Muscle layer of colon (tissue), 2 donors: Measurements from ENCODE around the gene VMP1.
A peak's percentile ranks its signal among the peaks of the same experiment; 100 is the strongest.

Source experiments
- H3K27ac ChIP-seq: one replicate; pipeline ENCODE4 v1.7.0; 2013; ENCODE audit warnings: low read depth, mild to moderate bottlenecking, low read length, moderate library complexity
- H3K27me3 ChIP-seq, 2 donors: one replicate each; pipeline ENCODE4 v1.7.0; 2013; ENCODE audit warnings: low read length in 2 of 2, mild to moderate bottlenecking in 2 of 2; ENCODE audit not compliant: insufficient read depth in 2 of 2, control insufficient read depth in 1 of 2
- H3K36me3 ChIP-seq: one replicate; pipeline ENCODE4 v1.7.0; 2013; ENCODE audit warnings: mild to moderate bottlenecking, low read length; ENCODE audit not compliant: insufficient read depth
- H3K4me1 ChIP-seq: one replicate; pipeline ENCODE4 v1.7.0; 2013; ENCODE audit warnings: mild to moderate bottlenecking, low read length; ENCODE audit not compliant: insufficient read depth
- H3K4me3 ChIP-seq, 2 donors: one replicate each; pipeline ENCODE4 v1.7.0; 2013; ENCODE audit warnings: low read length in 2 of 2, low read depth in 1 of 2, mild to moderate bottlenecking in 1 of 2, moderate library complexity in 1 of 2
- H3K9ac ChIP-seq: one replicate; pipeline ENCODE4 v1.7.0; 2013; ENCODE audit warnings: low read length
- H3K9me3 ChIP-seq: one replicate; pipeline ENCODE4 v1.7.0; 2013; ENCODE audit warnings: mild to moderate bottlenecking, low read length
- donor health status: abdominal sarcoma.
- donor health status: Adenocarcinoma of cecum.

Gene VMP1

GRCh38 chr17:59688008-59688407, 19.4 kb upstream of the VMP1 start:
- Histone ChIP-seq H3K4me3 (no peak overlapping the region), H3K4me1 (no peaks in the 10 kb centered on the region), H3K27ac (no peak overlapping the region), H3K27me3 (no peaks in the 10 kb centered on the region), H3K36me3 (peaks cover 69% of the 10 kb centered on the region), H3K9ac (no peak overlapping the region), H3K9me3 (no peaks in the 10 kb centered on the region)

DNA sequence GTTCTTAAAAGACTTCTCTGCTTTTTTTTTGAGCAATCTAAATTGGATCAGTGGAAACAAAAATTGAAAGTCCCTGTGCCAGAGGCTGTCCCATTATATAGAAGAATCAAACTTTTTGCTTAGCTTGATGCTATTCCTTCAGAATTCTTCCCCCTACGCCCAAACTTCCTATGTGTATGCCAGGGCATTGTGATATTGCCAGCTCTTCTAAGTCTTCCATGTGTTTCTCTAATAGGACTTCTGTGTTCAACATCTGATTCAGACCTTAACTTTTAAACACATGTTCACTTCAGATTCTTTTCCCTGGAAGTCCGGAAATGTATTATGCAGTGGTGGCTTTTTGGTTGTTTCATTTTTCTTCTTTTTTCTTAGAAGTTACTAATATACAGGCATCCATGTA, 19.0 kb upstream of the VMP1 start:
- Histone ChIP-seq H3K4me1 (no peaks in the 10 kb centered on the region), H3K27ac (no peak overlapping the region), H3K9ac (no peak overlapping the region), H3K4me3 (no peak overlapping the region), H3K27me3 (no peaks in the 10 kb centered on the region), H3K36me3 (peaks cover 66% of the 10 kb centered on the region), H3K9me3 (no peaks in the 10 kb centered on the region)

- Histone ChIP-seq H3K27ac (no peak overlapping the region), H3K4me3 (no peak overlapping the region), H3K4me1 (no peaks in the 10 kb centered on the region), H3K9me3 (no peaks in the 10 kb centered on the region), H3K9ac (no peak overlapping the region), H3K27me3 (no peaks in the 10 kb centered on the region), H3K36me3 (peaks cover 70% of the 10 kb centered on the region)
Observed at GRCh38 chr17:59693582-59693981, 13.9 kb upstream of the VMP1 start.

DNA sequence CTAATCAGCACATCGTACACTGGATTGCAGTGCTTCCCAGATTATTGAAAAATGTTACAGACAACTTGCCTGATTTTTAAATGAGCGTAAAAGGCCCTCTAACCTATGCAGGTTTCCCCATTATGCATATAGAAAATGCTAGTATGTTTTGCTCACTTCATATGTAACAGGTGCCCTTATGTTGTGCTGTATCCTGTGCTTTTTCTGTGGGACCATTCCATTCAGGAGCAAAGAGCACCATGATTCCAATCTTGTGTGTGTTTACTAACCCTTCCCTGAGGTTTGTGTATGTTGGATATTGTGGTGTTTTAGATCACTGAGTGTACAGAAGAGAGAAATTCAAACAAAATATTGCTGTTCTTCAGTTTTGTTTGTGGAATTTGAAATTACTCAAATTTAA, 13.1 kb upstream of the VMP1 start:
- Histone ChIP-seq H3K27ac (no peak overlapping the region), H3K9ac (no peak overlapping the region), H3K27me3 (no peaks in the 10 kb centered on the region), H3K36me3 (peaks cover 64% of the 10 kb centered on the region), H3K4me1 (no peaks in the 10 kb centered on the region), H3K9me3 (no peaks in the 10 kb centered on the region), H3K4me3 (no peak overlapping the region)

GRCh38 chr17:59695945-59696681, 11.3 kb upstream of the VMP1 start:
- no peaks in the 10 kb centered on the region for H3K27me3 ChIP-seq
- H3K9me3 ChIP-seq: no peaks in the 10 kb centered on the region
- H3K36me3 ChIP-seq: peaks cover 46% of the 10 kb centered on the region
- H3K9ac ChIP-seq: no peak overlapping the region
- no peak overlapping the region for H3K4me3 ChIP-seq
- no peaks in the 10 kb centered on the region for H3K4me1 ChIP-seq
- H3K27ac ChIP-seq: no peak overlapping the region

- Histone ChIP-seq H3K36me3 (peaks cover 44% of the 10 kb centered on the region), H3K27ac (no peak overlapping the region), H3K4me1 (no peaks in the 10 kb centered on the region), H3K9ac (no peak overlapping the region), H3K9me3 (no peaks in the 10 kb centered on the region), H3K4me3 (no peak overlapping the region), H3K27me3 (no peaks in the 10 kb centered on the region)
Observed at GRCh38 chr17:59696682-59697277, 10.7 kb upstream of the VMP1 start.

DNA sequence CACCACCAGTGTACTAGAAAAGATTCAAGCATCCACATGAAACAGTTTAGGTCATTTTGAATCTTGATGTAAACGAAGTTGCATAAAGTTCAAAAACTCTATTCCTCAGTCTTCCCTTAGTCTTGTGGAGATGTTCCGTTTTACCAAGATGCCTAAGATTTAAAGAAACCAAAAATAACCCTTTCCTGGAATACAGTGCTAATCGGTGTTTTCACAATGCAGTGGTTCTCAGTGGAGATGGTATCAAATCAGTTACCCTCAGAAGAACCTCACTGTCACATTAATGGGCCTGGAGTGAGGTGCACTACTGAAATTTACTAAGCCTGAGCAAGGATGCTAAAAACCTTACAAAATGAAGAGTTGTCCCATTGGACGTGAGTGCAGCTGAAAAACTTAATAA, 9.3 kb upstream of the VMP1 start:
- H3K36me3 ChIP-seq: peaks cover 49% of the 10 kb centered on the region
- H3K4me1 ChIP-seq: no peaks in the 10 kb centered on the region
- no peak overlapping the region for H3K4me3 ChIP-seq
- no peak overlapping the region for H3K9ac ChIP-seq
- H3K27ac ChIP-seq: no peak overlapping the region
- H3K27me3 ChIP-seq: no peaks in the 10 kb centered on the region
- no peaks in the 10 kb centered on the region for H3K9me3 ChIP-seq

- no peak overlapping the region for H3K4me3 ChIP-seq
- no peaks in the 10 kb centered on the region for H3K9me3 ChIP-seq
- H3K9ac ChIP-seq: no peak overlapping the region
- no peaks in the 10 kb centered on the region for H3K27me3 ChIP-seq
- no peaks in the 10 kb centered on the region for H3K4me1 ChIP-seq
- H3K27ac ChIP-seq: no peak overlapping the region
- peaks cover 39% of the 10 kb centered on the region for H3K36me3 ChIP-seq
Observed at GRCh38 chr17:59699218-59699617, 8.2 kb upstream of the VMP1 start.

- Histone ChIP-seq H3K9me3 (no peaks in the 10 kb centered on the region), H3K4me1 (peaks cover under 1% of the 10 kb centered on the region), H3K27me3 (no peaks in the 10 kb centered on the region), H3K4me3 (no peak overlapping the region), H3K9ac (no peak overlapping the region), H3K36me3 (peaks cover 34% of the 10 kb centered on the region), H3K27ac (no peak overlapping the region)
Observed at GRCh38 chr17:59699786-59700185, 7.7 kb upstream of the VMP1 start.

- Histone ChIP-seq H3K4me3 (no peak overlapping the region), H3K9me3 (no peaks in the 10 kb centered on the region), H3K27me3 (no peaks in the 10 kb centered on the region), H3K4me1 (peaks cover 17% of the 10 kb centered on the region), H3K9ac (no peak overlapping the region), H3K36me3 (peaks cover 12% of the 10 kb centered on the region), H3K27ac (no peak overlapping the region)
Observed at GRCh38 chr17:59702304-59702703, 5.2 kb upstream of the VMP1 start.

- H3K4me3 ChIP-seq: peak overlapping the region; percentile 90 to 99
- H3K9ac ChIP-seq: peak overlapping the region; percentile 96
- H3K9me3 ChIP-seq: no peaks in the 10 kb centered on the region
- H3K4me1 ChIP-seq: peaks cover 27% of the 10 kb centered on the region
- peak overlapping the region; percentile 95 for H3K27ac ChIP-seq
- H3K27me3 ChIP-seq: no peaks in the 10 kb centered on the region
- no peaks in the 10 kb centered on the region for H3K36me3 ChIP-seq
Observed at GRCh38 chr17:59707971-59708430, 547 bp downstream of the VMP1 start.

GRCh38 chr17:59711936-59712335, 4.5 kb downstream of the VMP1 start:
- Histone ChIP-seq H3K9ac (no peak overlapping the region), H3K9me3 (no peaks in the 10 kb centered on the region), H3K27ac (no peak overlapping the region), H3K4me3 (no peak overlapping the region), H3K36me3 (no peaks in the 10 kb centered on the region), H3K27me3 (no peaks in the 10 kb centered on the region), H3K4me1 (peaks cover 20% of the 10 kb centered on the region)
